GM23338 (cell line): ENCODE measurements around the gene LSM2. TPM values are rescaled to one million over a fixed set of nuclear protein-coding genes. Genes with fewer than 3 reads are reported as not detected.

Experiments
- ATAC-seq: fragments of 200-7000 bp; cut with Tn5 transposase; 3 replicates; pipeline ENCODE4 v1.9.1; 2020
- DNase-seq: peaks from one replicate; pipeline ENCODE4 v3.0.0-alpha.2; 2015; ENCODE audit warnings: low spot score
- H2AFZ ChIP-seq: fragments of 200-600 bp; sonication (generic); 2 replicates; pipeline ENCODE4 v1.8.0; 2016; ENCODE audit warnings: antibody characterized with exemption, mild to moderate bottlenecking, moderate library complexity
- H3F3A ChIP-seq: fragments of 200-600 bp; sonication (generic); replicated peaks from 2 replicates; pipeline ENCODE4 v1.8.0; 2017; ENCODE audit warnings: antibody characterized with exemption, mixed run types, low read depth
- H3K27ac ChIP-seq: fragments of 200-600 bp; sonication (generic); 2 replicates; pipeline ENCODE4 v1.6.1; 2016; ENCODE audit warnings: low read depth
- H3K27me3 ChIP-seq: fragments of 200-600 bp; sonication (generic); 2 replicates; pipeline ENCODE4 v1.8.0; 2016; ENCODE audit warnings: mild to moderate bottlenecking, mixed run types, moderate library complexity; ENCODE audit not compliant: insufficient read depth
- H3K36me3 ChIP-seq: fragments of 200-600 bp; sonication (generic); 2 replicates; pipeline ENCODE4 v1.8.0; 2016; ENCODE audit warnings: mild to moderate bottlenecking; ENCODE audit not compliant: insufficient read depth
- H3K4me1 ChIP-seq: fragments of 200-600 bp; sonication (generic); 2 replicates; pipeline ENCODE4 v1.8.0; 2016; ENCODE audit warnings: mild to moderate bottlenecking, moderate library complexity; ENCODE audit not compliant: insufficient read depth
- H3K4me2 ChIP-seq: fragments of 200-600 bp; sonication (generic); 2 replicates; pipeline ENCODE4 v1.7.1; 2017; ENCODE audit warnings: mixed run types
- H3K4me3 ChIP-seq: fragments of 200-600 bp; sonication (generic); 2 replicates; pipeline ENCODE4 v1.6.1; 2016; ENCODE audit warnings: mixed run types
- H3K79me2 ChIP-seq: fragments of 200-600 bp; sonication (generic); replicated peaks from 2 replicates; pipeline ENCODE4 v1.8.0; 2017; ENCODE audit warnings: mild to moderate bottlenecking; ENCODE audit not compliant: insufficient read depth
- H3K9me2 ChIP-seq: fragments of 200-600 bp; sonication (generic); 2 replicates; pipeline ENCODE4 v1.8.0; 2017; ENCODE audit not compliant: insufficient read depth
- H4K20me1 ChIP-seq: fragments of 200-600 bp; sonication (generic); replicated peaks from 2 replicates; pipeline ENCODE4 v1.8.0; 2017; ENCODE audit warnings: mild to moderate bottlenecking; ENCODE audit not compliant: insufficient read depth
- H3K27ac Mint-ChIP-seq: 2 replicates; pipeline ENCODE4 v1.8.0; 2020; ENCODE audit warnings: inconsistent platforms, mild to moderate bottlenecking, moderate library complexity, mixed read lengths
- H3K27me3 Mint-ChIP-seq: 3 replicates; pipeline ENCODE4 v1.8.0; 2022; ENCODE audit warnings: low read depth, mild to moderate bottlenecking, moderate library complexity, mixed read lengths, inconsistent platforms; ENCODE audit not compliant: insufficient read depth, poor library complexity
- H3K36me3 Mint-ChIP-seq: 3 replicates; pipeline ENCODE4 v1.8.0; 2021; ENCODE audit warnings: low read depth, mild to moderate bottlenecking, inconsistent platforms, moderate library complexity, mixed read lengths
- H3K4me1 Mint-ChIP-seq: 3 replicates; pipeline ENCODE4 v1.8.0; 2020; ENCODE audit warnings: mild to moderate bottlenecking, inconsistent platforms, mixed read lengths
- H3K4me3 Mint-ChIP-seq: 3 replicates; pipeline ENCODE4 v1.8.0; 2021; ENCODE audit warnings: moderate library complexity, mild to moderate bottlenecking, inconsistent platforms, mixed read lengths
- H3K9me3 Mint-ChIP-seq: 3 replicates; pipeline ENCODE4 v1.8.0; 2020; ENCODE audit warnings: moderate library complexity, mild to moderate bottlenecking, inconsistent platforms, mixed read lengths
- CREB1 ChIP-seq: fragments of 250-450 bp; sonication (Bioruptor Pico); IDR thresholded peaks from 2 replicates; pipeline ENCODE4 v1.5.0; 2020; ENCODE audit warnings: low read depth, mild to moderate bottlenecking, moderate library complexity
- CTCF ChIP-seq, 2 experiments: fragments of 200-600 bp in 1 of 2; sonication (generic) in 1 of 2; conservative IDR thresholded peaks; 2 replicates each; pipeline versions ENCODE4 v1.5.1 to v1.6.1; 2016 to 2017; ENCODE audit warnings: antibody characterized with exemption in 2 of 2, low read depth in 2 of 2, mild to moderate bottlenecking in 2 of 2, moderate library complexity in 1 of 2
- ETS1 ChIP-seq: IDR thresholded peaks from 2 replicates; pipeline ENCODE4 v1.6.1; 2016; ENCODE audit warnings: antibody characterized with exemption
- EZH2 ChIP-seq: fragments of 200-600 bp; sonication (generic); IDR thresholded peaks from one replicate; pipeline ENCODE4 v1.8.0; 2017; ENCODE audit warnings: antibody characterized with exemption, mild to moderate bottlenecking, low read depth; ENCODE audit not compliant: unreplicated experiment
- EZH2phosphoT487 ChIP-seq: fragments of 200-600 bp; sonication (generic); IDR thresholded peaks from one replicate; pipeline ENCODE4 v1.8.1; 2018; ENCODE audit warnings: antibody characterized with exemption; ENCODE audit not compliant: unreplicated experiment
- JUNB ChIP-seq: IDR thresholded peaks from one replicate; pipeline ENCODE4 v1.6.1; 2016; ENCODE audit warnings: antibody characterized with exemption; ENCODE audit not compliant: unreplicated experiment
- NANOG ChIP-seq: IDR thresholded peaks from 2 replicates; pipeline ENCODE4 v1.6.1; 2016; ENCODE audit warnings: antibody characterized with exemption, borderline replicate concordance
- POLR2AphosphoS5 ChIP-seq: IDR thresholded peaks from 2 replicates; pipeline ENCODE4 v1.6.1; 2016; ENCODE audit warnings: antibody characterized with exemption, low read depth
- STAT1 ChIP-seq: IDR thresholded peaks from one replicate; pipeline ENCODE4 v1.6.1; 2016; ENCODE audit warnings: antibody characterized with exemption; ENCODE audit not compliant: unreplicated experiment
- ZNF114 ChIP-seq: fragments of 250-450 bp; sonication (Bioruptor Pico); IDR thresholded peaks from 2 replicates; pipeline ENCODE4 v1.5.0; 2020; ENCODE audit warnings: mild to moderate bottlenecking, moderate library complexity
- ZNF331 ChIP-seq: fragments of 250-450 bp; sonication (Bioruptor Pico); IDR thresholded peaks from 2 replicates; pipeline ENCODE4 v1.5.0; 2020; ENCODE audit warnings: low read depth, mild to moderate bottlenecking, moderate library complexity
- ZNF462 ChIP-seq: fragments of 250-450 bp; sonication (Bioruptor Pico); IDR thresholded peaks from 2 replicates; pipeline ENCODE4 v1.5.0; 2020; ENCODE audit warnings: mild to moderate bottlenecking, moderate library complexity
- polyA plus RNA-seq: library from polyadenylated mRNA; unstranded; fragments of >200 nt; fragmentation: Nextera tagmentation; extraction: Ambion mirVana; gene quantifications from 2 replicates; pipeline ENCODE4 v1.2.1, GENCODE V29; 2016
- total RNA-seq: library from RNA; depleted of rRNA; stranded (reverse); fragments of >200 nt; shearing (Covaris generic); gene quantifications from 2 replicates; pipeline ENCODE4 v1.2.3, GENCODE V29; 2014
- TF ChIP-seq, protein P1 (sequence below): IDR thresholded peaks from one replicate; pipeline ENCODE4 v1.6.1; 2018; ENCODE audit warnings: antibody characterized with exemption; ENCODE audit not compliant: unreplicated experiment

Gene LSM2
- total and polyA plus RNA-seq, 2 experiments from 2014 or later = 106 to 140 TPM

- Histone ChIP-seq H3K79me2 (no peaks in the 10 kb centered on the region), H3K4me1 (no peaks in the 10 kb centered on the region), H3K27me3 (no peaks in the 10 kb centered on the region), H2AFZ (no peak overlapping the region), H3K4me2 (no peak overlapping the region), H3K36me3 (no peaks in the 10 kb centered on the region; the same call in 1 of the 2 replicates), H3K9me2 (no peaks in the 10 kb centered on the region), H4K20me1 (no peaks in the 10 kb centered on the region; the same call in 1 of the 2 replicates), H3K27ac (no peak overlapping the region), H3F3A (peaks cover 4% of the 10 kb centered on the region; the same call in 1 of the 2 replicates), H3K4me3 (no peak overlapping the region)
- no peaks in the 10 kb centered on the region for H3K4me1 Mint-ChIP-seq
- no peak overlapping the region for H3K27ac Mint-ChIP-seq
- peaks cover 13% of the 10 kb centered on the region for H3K27me3 Mint-ChIP-seq
- ATAC-seq (no peak), DNase-seq (no peak)
- no peak overlapping the region for H3K4me3 Mint-ChIP-seq
- peaks cover 54% of the 10 kb centered on the region for H3K36me3 Mint-ChIP-seq
- H3K9me3 Mint-ChIP-seq = no peaks in the 10 kb centered on the region
- TF ChIP-seq ZNF114 = no peak
- TF ChIP-seq EZH2 = no peak
- TF ChIP-seq STAT1 = no peak
- no peak for TF ChIP-seq ETS1
- TF ChIP-seq, protein P1, sequence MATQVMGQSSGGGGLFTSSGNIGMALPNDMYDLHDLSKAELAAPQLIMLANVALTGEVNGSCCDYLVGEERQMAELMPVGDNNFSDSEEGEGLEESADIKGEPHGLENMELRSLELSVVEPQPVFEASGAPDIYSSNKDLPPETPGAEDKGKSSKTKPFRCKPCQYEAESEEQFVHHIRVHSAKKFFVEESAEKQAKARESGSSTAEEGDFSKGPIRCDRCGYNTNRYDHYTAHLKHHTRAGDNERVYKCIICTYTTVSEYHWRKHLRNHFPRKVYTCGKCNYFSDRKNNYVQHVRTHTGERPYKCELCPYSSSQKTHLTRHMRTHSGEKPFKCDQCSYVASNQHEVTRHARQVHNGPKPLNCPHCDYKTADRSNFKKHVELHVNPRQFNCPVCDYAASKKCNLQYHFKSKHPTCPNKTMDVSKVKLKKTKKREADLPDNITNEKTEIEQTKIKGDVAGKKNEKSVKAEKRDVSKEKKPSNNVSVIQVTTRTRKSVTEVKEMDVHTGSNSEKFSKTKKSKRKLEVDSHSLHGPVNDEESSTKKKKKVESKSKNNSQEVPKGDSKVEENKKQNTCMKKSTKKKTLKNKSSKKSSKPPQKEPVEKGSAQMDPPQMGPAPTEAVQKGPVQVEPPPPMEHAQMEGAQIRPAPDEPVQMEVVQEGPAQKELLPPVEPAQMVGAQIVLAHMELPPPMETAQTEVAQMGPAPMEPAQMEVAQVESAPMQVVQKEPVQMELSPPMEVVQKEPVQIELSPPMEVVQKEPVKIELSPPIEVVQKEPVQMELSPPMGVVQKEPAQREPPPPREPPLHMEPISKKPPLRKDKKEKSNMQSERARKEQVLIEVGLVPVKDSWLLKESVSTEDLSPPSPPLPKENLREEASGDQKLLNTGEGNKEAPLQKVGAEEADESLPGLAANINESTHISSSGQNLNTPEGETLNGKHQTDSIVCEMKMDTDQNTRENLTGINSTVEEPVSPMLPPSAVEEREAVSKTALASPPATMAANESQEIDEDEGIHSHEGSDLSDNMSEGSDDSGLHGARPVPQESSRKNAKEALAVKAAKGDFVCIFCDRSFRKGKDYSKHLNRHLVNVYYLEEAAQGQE = no peak
- TF ChIP-seq CREB1 (CRISPR knock-in tag) = no peak
- no peak for TF ChIP-seq POLR2AphosphoS5
- TF ChIP-seq EZH2phosphoT487 = no peak
- no peak for TF ChIP-seq JUNB
- no peak for TF ChIP-seq CTCF (conservative IDR thresholded peaks at IDR 0.05; ENCODE audit: low read depth in 2 of 2)
- no peak for TF ChIP-seq NANOG
- TF ChIP-seq ZNF462 (CRISPR knock-in tag) = no peak
- TF ChIP-seq ZNF331 = no peak
Observed at GRCh38 chr6:31781244-31782125, 25.3 kb downstream of the LSM2 start.
